ENCODE data around the gene ZNF385D.

Gene ZNF385D

DNA sequence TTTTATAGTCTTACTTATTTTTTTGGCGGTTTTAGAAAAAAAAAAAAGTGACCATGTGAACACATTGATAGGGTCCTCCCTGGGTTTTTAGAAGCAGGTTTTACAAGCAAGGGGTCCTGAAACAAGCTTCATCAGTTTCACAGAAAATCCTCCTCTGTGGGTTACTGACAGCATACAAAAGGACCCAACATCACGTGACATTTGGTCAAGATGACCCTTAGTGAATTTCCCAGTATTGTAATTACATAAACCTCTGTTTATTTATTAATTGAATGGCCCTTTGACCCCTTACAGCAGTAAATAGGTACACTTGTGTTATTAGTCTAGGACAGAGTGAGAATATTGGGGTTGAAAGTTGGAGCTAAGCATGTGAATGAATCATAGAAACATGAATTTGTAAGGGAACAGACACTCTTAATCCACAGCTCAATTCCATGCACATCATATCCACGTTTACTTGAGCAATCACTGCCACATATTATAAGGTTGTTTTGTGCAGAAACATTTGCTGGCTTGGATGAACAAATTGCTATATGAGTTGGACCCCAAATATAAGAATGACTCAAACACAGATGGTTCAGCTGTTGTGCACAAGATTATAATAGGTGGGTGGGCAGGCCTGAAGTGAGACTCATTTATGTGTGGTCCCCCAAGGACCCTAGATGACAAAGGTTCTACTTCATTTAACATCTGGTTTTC is 137.5 kb downstream of the ZNF385D start:
- no peak for DNase-seq (ENCODE audit: low read depth)

DNA sequence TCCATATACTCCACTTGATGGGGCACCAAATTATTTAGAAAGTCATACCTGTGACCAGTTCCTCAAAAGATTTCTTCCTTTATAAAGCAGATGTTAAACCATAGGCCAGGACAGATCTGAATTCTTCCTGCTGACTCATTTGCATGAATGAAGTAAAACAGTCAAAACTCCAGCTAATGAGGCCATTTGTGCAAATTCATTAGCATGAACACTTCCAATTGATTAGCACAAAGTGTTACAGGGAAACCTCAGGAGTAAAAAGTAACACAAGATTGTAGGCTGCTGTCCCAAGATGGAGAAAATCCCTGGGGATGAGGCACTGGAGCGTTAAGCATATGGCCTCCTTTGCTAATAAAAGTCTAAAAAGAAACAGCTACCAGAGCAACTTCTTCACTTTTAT is 149.8 kb downstream of the ZNF385D start:
- no peak for DNase-seq (ENCODE audit: low read depth)

DNA sequence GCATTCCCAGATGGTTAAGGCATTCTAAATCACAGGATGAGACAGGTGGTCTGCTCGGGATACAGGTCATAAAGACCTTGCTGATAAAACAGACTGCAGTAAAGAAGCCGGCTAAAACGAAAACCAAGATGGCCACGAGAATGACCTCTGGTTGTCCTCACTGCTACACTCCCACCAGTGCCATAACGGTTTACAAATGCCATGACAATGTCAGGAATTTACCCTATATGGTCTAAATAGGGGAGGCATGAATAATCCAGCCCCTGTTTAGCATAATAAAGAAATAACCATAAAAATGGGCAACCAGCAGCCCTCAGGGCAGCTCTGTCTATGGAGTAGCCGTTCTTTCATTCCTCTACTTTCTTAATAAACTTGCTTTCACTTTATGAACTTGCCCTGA is 151.1 kb downstream of the ZNF385D start:
- no peak for DNase-seq (ENCODE audit: low read depth)

DNA sequence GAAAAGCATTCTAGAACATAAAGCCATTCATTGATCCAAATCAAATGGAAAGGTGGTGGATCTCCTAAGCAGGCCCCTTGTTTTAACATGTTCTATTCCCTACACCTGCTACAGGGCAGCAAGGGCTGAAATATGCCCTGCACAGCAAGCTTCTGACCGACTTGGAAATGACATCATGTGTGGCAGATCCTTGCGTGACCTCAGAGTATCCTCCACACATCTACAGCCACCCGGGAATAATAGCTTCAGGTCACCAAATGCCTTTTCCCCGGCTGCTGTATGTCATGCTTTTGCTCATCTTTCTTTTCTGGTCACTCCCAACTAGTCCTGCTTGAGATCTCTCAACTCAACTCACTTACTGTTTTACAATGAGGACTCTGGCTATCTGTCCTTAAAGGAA is 158.2 kb downstream of the ZNF385D start:
- no peak for DNase-seq (ENCODE audit: low read depth)

DNA sequence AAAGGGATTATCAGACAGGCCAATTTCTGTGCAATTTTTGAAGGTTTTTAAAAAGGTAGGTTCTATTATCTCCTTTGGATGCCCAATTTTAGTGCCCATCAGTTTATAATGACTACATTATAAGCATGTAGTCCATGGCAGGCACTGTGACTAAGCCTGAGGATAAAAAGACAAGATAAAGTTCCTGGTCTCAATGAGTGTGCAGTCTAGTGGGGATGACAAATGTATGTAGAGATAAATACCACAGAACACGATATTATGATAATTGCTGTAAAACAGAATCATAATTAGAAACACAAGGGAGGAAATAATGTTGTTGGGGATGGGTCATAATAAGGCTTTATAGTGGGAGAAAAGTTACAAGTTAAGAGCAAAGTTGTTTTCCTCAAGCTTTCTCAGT is 163.1 kb downstream of the ZNF385D start:
- no peak for DNase-seq (ENCODE audit: low read depth)

DNA sequence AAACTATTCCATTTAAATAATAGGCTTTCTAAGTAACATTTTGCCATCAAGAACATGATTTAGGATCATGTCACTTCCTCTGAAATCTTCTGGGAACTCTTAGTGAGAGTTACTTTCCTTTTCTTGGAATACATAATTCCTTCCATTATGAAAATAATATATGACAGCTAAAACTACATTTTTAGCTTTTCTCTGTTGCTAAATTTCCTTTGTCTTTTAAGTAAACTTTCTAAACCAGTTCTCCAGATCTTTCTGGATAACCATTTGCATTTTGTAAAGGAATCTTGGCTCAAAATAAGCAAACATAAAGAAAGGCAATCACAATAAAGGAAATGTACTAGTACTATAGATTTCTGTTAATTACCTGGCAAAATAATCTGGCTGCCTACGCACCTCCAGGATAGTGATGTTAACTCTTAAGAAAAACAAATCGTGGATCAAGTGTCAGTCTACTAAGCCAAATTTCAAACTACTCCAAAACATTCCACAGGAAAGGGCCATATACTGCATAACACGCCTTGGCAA is 165.7 kb downstream of the ZNF385D start:
- DNase-seq (ENCODE audit: low read depth) = no peak

DNA sequence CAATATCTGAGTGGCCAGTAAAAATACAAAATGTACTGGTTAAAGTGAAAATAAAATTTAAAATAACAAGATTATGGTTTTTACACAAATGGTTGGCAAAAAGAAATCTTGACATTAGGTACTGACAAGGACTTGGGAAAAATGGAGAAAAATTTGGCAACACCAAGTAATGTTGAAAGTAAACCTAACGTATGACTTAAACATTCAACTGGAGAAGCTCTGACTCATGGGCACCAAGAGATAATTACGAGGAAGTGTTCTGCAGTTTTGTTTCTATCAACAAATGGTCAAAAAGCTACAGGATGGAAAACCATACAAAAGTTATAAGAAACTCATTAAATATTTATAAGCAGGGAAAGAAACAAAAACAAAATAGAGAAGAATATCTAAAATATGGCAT is 177.7 kb downstream of the ZNF385D start:
- DNase-seq (ENCODE audit: low read depth) = no peak

DNA sequence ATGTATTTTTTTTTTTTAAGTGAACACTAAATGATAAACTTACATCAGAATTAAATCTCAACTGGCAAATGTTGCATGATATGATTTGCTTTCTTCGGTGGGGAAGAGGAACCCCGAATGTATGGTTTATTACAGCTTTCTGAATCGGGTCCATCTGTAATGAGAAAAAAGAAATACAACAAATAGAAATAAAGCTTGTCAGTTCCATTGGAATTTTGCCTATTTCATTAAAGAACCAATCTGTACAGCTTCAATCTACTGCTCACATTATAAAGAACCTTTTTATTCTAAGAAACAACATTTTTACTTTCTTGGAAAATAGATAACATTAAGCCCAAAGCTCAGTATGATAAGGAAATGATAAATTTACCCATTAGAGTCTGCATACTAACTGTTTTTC is 186.5 kb downstream of the ZNF385D start:
- DNase-seq (ENCODE audit: low read depth) = no peak

DNA sequence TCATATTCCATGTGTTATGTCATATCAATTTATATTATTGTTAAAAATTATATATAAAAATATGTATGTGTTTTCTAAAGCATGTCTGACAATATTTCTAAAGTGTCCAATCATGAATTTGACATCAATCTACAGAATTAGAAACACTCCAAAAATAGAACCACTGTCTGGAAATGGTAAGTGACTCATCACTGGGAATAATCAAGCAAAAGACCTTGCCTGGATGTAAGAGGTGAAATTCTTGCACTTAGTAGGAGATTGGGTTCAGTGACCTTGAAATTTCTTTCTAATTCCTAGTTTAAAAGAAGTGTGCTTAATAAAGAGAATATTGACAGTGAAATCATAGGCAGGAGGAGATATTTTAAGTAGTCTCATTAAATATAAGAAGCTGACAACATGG is 188.8 kb downstream of the ZNF385D start:
- DNase-seq (ENCODE audit: low read depth) = no peak

DNA sequence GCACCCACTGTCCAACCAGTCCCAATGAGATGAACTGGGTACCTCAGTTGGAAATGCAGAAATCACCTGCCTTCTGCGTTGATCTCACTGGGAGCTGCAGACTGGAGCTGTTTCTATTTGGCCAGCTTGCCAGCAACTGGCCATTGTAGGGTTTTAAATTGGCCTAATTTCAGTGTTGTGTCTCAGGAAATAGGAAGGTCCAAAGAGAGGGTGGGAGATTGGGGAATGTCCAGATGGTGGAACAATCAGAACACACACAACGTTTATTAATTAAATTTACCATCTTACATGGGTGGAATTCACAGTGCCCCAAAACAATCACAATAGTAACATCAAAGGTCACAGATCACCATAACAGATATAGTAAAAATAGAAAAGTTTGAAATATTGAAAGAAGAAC is 189.5 kb downstream of the ZNF385D start:
- no peak for DNase-seq (ENCODE audit: low read depth)

DNA sequence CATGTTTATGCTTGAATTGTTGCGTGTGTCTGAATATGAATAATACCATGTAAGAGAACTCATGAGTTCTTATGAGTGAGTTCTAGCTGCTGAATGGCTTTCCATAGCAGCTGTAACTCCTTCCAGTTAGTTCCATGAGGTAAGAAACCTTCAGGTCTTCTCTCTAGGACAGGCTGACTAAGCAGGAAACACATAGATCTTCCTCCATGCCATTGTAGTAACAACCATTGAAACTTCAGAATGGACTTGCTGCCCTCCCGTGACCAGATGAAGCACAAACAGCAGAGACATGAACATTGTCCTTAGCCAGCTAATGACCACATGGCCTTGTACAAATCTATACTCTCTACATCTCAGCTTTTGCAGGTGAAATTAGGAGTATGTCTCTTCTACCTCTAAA is 200.0 kb downstream of the ZNF385D start:
- no peak for DNase-seq (ENCODE audit: low read depth)

DNA sequence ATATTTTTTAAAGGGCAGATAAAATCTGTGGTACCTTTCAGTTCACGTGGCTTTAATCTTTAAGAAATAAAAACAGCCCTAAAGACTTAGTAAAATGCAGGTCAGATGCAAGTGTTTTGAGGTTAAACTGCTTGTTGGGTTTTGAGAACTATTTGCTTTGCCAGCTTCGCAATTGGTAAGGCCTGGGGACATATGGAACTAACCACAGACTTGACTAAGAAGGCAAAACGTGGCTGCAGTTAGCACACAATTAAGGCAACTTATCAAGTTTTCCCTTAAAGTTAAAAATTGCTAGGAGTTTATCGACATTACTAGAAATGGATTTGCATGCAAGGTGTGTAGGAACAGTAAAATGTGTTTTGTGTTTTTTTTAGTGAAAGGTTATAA is 206.9 kb downstream of the ZNF385D start:
- DNase-seq (ENCODE audit: low read depth) = no peak

DNA sequence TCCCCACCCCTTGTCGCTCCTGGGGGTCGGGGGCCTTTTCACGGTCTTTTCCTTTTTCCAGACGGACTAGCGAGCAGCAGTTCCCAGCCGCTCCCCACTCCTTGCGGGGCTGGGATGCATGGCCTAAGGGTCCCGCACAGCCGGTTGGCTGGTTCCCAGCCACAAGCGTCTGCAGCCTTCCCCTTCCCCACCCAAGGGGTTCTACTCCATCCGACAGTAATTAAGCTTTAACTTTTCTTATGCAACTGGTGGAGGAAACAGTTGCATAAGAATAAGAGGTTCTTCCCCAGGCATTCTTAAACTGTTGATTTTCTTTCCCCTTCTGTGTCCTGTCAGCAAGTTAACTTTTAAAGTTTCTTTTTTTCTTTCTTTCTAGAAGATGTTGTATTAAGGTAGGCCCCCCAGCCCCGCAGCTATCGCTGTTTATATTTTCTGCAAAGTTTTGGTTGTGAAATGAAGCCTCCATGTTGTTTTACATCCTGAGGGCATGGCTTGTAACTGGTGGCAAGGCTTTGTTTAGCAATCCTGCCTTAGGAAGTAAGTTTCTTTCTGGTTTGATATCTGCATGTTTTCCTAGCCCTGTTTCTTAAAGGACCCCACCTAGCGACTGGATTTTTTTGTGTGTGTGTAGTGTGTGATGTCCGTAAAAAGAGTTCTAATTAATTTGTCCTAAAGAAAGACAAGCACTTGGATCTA is 207.5 kb downstream of the ZNF385D start:
- no peak for DNase-seq (ENCODE audit: low read depth)

DNA sequence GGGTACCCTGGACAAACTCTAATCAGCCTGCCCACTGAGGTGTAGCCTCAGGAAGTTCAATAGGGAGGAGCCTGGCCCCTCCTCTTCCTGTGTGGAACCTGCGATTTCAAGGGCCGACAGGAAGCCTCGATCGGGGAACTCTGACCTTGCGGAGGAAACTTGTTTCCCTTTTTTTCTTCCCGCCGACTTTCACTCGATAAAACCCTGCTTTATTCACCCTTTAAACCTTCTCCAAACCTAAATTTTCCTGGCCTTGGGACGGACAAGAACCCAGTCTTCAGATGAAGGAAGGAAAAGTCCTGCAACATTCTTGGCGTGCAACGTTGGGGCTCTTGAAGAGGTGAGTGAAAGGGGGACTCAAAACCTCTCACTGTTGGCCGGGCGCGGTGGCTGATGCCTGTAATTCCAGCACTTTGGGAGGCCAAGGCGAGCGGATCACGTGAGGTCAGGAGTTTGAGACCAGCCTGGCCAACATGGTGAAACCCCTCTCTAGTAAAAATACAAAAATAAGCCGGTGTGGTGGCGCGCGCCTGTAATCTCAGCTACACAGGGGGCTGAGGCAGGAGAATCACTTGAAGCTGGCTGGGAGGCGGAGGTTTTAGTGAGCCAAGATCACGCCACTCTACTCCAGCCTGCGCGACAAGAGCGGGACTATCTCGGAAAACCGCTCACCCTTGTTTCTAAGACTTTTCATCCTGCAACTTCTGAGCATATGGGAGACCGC is 208.2 kb downstream of the ZNF385D start:
- DNase-seq (ENCODE audit: low read depth) = no peak

DNA sequence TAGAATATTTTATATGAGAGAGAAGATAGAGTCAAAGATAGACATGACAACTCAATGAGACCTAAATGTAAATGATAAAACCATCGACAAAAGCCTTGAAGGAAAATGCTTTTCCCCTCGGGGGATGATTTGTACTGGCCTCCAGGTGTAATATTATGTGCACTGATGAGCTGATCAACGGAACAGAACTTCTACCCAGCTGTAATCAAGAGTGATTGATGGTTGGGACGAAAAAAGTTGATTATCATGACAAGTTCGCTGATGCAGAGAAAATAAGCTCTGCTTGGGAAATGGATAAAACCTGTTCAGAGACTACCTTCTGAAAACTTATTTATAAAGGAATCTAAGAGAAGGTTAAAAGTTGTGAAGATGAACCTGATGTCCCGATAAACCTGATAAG is 210.7 kb downstream of the ZNF385D start:
- DNase-seq (ENCODE audit: low read depth) = no peak

DNA sequence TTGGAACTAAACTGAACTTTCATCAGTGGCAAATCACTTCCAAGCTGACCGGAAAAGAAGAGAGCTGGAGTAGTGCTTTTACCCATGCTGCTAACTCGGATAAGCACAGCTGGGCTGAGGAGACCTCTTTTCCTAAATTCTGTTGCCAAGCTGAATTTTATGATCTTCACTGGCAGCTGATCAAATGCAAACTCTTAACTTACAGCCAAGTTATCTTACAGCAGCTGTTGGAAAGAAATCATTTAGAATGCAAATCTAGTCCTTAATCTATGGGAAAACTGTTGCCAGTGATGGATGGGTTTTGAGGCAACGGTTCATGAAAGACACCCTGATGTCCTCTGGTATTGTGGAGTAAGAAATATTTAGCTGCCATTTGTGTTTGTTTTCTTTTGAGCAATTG is 216.5 kb downstream of the ZNF385D start:
- no peak for DNase-seq (ENCODE audit: low read depth)

DNA sequence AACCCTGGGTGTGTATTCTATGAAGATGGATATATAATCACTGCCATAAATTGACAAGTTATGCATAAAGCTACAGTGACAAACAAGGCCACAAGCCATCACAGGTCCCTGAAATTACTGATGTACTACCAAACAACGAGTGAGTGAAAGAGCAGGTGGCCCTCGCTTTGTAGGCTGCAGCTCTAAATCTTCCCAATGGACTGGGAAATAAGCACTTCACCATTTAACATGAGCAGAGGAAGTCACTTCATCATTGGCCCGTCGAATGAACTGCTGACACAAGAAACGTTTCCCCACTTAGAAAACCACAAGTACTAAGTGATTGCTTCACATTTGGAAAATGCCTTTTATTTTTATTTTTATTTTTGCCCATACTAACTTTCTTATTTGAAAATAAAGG is 218.0 kb downstream of the ZNF385D start:
- DNase-seq (ENCODE audit: low read depth) = no peak

DNA sequence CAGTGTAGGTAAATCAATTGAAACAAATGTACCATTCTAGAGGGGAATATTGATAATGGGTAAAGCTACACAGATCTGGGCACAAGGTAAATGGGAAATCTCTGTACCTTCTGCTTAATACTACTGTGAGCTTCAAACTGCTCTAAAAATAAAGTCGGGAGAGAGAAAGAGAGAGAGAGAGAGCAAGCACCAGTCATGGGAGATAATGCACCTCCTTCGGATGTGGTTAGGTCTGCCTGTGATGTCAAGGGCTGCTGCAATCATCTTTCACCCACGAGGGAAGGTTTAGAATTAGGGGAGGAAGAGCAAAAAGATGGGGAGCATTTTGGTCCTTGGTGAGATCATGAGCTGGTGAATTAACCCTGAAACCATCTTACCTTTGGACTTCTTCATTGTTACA is 219.1 kb downstream of the ZNF385D start:
- DNase-seq (ENCODE audit: low read depth) = no peak

DNA sequence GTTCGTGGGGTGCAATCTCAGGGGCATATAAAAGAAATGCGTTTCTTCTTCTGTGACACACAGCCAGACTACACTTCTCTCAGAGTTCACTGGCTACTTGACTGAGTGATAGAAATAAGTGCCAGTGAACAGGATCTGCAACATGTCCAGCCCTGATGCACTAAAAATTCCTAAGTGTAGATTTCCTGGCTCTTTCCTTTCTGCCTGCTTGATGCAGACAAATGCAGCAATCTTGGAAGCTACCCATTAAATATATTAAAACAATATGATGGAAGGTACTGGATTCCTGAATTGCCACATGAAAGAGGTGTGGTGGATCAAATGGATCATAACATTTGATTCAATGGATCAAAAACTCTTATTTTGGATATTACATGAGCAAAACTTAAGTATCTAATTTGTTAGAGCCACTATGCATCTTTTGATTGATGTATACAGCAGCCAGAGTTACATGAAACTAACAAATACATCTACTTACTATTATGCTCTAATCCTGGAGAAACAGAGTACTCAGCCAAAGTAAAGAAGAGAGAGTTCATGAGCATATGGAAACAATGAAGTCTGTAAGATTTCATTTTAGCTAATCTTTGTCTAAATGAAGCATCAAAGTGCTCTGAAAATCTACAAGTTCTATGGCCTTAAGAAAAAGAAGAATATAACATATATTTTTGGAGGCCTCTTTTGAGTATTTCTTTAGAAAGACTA is 222.6 kb downstream of the ZNF385D start:
- DNase-seq (ENCODE audit: low read depth) = no peak

DNA sequence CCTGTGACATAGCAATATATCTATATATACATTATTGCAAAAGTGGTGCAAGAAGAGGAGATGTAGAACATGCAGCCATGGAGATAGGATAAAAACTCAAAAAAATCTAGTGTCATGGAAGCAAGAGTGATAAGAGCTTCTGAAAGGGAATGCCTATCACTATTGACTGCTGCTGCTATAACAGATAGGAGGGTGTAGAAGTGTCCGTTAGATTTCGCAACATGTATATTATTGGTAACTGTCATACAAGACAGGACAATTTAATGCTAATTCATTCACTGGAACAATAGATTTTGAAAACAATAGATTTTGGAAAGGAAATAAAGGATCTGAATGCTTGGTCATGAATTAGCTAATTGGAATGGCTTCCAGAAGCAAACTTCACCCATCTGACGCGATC is 224.5 kb downstream of the ZNF385D start:
- DNase-seq (ENCODE audit: low read depth) = no peak

DNA sequence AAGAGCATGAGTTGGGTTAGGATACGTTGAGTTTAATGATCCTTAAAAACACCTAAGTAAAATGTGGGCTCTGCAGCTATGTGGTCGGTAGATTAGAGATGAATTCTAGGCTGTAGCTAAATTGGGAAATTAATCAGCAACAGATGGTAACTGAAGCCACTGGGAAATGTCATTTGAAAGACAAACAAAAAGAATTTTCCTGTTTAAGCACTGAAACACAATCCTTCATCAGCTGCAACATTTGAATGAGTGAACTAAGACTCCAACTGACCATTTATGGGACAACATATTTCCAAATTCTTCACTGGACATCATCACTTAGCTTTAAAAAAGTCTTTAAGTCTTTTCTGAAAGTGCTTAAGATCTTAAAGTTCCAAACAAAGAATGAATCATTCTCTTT is 226.9 kb downstream of the ZNF385D start:
- DNase-seq (ENCODE audit: low read depth) = no peak

DNA sequence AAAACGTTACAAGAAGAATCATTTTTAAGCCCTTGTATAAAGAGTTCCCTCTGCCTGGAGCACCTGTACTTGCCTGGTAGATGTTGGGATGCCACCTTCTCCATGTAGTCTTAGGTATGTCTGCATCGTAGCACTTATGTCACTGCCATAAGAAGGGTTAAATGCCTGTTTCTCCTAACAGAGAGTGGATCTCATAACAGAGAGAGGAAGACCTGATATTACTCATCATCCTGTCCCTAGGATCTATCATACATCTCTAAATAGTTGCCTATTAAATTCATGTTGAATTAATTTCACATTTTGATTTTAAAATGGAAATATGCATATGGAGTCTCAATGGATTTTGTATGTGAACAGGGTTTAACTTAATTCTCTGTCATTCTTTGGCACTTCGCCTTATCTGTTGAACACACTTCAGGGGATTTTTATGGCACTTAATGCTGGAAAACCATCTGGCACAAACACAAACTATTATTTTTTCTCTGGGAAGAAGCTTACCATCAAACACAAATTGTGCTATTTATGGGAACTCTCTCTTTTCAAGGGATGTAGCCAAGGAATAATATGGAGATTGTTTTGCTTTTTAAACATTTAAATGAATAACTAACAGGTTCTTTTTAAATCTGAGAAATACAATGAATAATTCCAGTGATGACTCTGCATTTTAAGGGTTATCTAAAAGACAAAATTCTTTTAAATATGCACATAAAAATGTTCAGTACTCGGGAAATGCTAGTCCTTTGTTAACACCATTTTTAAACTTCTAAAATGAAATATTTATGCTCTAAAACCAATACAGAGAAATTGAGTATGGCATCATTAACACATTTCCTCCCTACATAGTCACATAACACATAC is 230.7 kb downstream of the ZNF385D start:
- no peak for DNase-seq (ENCODE audit: low read depth)

Data from stimulated activated CD8-positive, alpha-beta memory T cell treated with anti-CD3 and anti-CD28 coated beads, Interleukin-4, amount 100 ng/mL, for 24 hours (primary cell).